Measurements from ENCODE around the gene HOXC6. TPM values are rescaled to one million over a fixed set of nuclear protein-coding genes. Genes with fewer than 3 reads are reported as not detected.
A peak's percentile ranks its signal among the peaks of the same experiment; 100 is the strongest.

Gene HOXC6
- total RNA-seq, 1 experiment from 2014 or later, result 6.2 TPM

DNA sequence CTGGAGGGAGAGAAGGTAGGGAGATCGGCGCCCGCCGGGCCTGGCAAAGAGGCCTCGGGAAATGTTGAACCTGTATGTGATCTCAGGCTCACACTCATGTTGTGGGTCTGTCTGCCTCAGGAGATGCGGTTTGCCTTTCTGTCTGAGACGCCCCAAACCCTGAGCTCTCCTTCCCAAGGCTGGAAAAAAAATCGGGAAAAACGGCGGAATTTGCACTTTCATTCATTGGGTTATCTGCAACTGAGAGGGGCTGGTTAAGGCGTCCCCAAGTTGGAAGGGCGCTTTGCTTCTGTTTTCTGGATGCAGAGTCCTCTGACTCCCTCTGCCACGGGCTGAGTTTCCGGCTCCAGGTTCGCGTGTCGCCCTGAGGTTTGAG, 33.2 kb upstream of the HOXC6 start:
- Histone ChIP-seq H3K36me3 (no peaks in the 10 kb centered on the region), H3K4me3 (peak overlapping the region; percentile 49), H3K27ac (peak overlapping the region; percentile 93), H3K27me3 (replicated peaks) (no peaks in the 10 kb centered on the region), H3K4me1 (replicated peaks) (peaks cover 77% of the 10 kb centered on the region), H3K9me3 (replicated peaks) (no peaks in the 10 kb centered on the region)
- DNase-seq (ENCODE audit: low read depth in 1 of 2, low spot score in 2 of 2), result peak in 1 of 2 experiments; percentile 78

DNA sequence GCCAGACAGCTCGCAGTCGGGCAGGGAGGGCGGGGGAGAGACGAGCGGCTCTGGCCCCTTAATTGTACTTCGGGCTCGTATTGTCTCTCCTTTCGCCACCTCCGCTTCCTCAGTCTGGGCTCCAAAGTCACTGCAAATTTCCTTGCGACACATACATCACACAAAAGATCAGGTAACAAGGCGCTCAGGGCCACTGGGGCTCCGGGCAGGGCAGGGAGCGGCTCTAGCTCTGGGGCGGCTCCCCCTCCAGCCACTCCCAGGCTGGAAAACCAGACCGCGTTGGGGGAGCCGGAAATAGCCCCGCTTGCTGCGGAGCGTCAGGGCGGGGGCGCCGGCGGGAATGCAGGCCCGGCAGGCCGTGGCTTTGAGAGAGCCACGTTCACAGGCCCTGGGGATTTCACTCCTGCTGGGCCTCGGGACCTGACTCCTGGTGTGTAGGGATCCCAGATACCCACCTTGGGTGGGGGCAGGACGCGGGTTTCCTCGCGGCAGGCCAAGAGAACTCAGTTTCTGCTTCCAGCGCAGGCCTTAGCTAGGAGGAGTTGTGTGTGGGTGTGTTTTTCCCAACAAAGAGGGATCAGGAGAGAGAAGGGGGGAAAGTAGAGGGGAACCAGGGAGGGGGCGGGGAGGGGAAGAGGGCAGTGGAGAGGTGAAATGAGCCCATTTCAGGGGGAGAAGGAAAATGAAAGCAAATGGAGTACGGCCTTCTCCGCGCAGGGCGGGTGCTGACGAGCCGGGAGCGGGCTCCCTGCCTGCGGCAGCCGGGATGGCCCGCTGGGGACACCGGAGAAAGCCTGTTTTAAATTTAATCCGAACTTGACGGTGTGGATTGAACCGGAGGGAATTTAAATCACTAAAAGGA, 32.6 kb upstream of the HOXC6 start:
- peak; percentile 80 to 89 for DNase-seq (ENCODE audit: low read depth in 1 of 2, low spot score in 2 of 2)
- peak overlapping the region; percentile 93 for H3K27ac ChIP-seq
- no peaks in the 10 kb centered on the region for H3K27me3 ChIP-seq (replicated peaks)
- no peaks in the 10 kb centered on the region for H3K36me3 ChIP-seq
- peak overlapping the region; percentile 49 for H3K4me3 ChIP-seq
- no peaks in the 10 kb centered on the region for H3K9me3 ChIP-seq (replicated peaks)
- peaks cover 72% of the 10 kb centered on the region for H3K4me1 ChIP-seq (replicated peaks)

DNA sequence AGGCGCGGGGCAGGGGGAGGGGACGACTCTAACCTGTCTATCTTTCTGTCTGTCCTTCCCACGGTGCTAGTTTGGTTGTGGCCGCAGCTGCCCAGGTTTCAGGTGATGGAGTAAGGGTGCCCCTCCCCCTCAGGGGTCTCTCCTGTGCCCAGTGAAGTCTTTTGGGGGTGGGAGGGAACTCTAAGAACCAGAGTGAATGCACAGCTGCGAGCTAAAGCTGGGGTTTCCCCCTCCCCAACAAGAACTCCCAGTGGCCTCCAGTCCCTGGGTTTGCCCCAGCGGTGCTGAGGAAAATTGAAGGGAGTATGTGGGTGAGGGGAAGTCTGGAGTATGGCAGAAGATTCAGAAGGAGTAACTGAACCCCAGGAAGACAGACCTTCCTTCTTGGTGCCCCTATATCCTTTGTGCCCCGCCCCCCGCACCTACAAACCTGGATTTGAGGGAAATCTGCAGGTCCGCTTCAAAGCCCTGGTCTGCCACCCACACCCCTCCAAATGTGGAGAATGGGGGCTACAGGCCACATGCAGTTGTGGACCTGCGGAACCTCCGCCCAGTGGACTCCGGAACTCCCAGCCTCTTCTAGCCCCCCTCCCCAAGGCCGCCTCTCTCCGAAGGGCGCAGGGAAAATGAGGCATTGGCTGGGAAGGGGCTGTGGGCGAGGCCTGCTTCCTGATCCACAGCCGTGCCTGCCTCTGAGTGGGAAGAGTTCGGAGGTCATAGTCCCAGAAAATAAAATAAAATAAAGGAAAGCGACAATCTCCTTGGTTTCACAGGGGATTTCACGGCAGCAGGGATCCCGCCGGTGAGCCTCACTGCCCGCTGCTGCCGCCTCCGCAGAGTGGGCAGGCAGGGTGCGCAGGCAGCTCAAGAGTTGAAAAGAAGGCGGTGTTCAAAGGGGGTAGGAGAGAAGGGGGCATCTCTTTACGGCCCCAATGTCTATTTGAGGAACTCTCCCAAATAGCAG, 31.7 kb upstream of the HOXC6 start:
- DNase-seq (ENCODE audit: low read depth in 1 of 2, low spot score in 2 of 2), result peak in 1 of 2 experiments; percentile 80
- peak overlapping the region; percentile 49 for H3K4me3 ChIP-seq
- peaks cover 72% of the 10 kb centered on the region for H3K4me1 ChIP-seq (replicated peaks)
- no peaks in the 10 kb centered on the region for H3K9me3 ChIP-seq (replicated peaks)
- no peaks in the 10 kb centered on the region for H3K36me3 ChIP-seq
- no peaks in the 10 kb centered on the region for H3K27me3 ChIP-seq (replicated peaks)
- peak overlapping the region; percentile 93 for H3K27ac ChIP-seq

DNA sequence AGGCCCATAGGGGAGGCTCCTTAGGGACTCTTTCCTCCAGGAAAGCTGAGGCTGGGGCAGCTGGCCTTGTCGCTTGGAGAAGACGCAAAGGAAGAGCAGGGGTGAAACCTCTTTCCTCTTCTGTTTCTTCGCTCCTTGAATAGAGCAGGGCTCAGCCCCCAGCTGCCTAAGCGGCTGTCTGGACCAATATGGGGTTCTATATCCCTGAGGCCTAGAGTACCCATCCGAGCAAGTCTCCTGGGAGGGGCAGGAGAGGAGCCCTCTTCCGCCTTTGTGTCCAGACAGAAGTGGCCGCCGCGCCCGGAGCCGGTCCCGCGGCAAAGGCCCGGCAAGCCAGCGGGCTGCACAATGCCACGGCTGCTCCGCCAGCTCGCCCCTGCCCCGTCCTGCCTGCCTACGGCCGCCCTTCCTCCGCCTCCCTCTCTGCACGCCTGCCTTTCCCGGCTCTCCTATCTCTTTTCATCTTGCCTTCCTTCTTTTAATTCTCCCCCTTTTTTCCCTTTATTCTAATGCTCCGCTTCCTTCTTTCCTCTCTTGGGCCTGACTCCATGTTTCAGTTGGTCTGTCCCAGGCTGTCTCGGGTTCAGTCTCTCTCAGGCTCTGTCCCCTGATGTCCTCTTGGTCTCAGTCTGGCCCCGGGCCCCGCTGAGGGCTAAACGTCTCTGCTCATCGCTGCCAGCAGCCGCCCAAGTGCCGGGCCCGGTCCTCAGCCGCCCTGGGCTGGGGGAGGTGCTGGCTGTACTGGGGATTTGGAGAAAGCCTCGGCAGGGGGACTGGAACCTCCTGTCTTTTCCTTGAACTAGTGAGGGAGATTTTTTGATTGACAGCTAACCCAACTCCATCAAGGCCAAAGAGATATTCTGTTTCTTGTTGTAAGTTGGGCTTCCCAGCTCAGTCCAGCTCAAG, 30.8 kb upstream of the HOXC6 start:
- H3K27me3 ChIP-seq (replicated peaks), result no peaks in the 10 kb centered on the region
- H3K9me3 ChIP-seq (replicated peaks), result no peaks in the 10 kb centered on the region

DNA sequence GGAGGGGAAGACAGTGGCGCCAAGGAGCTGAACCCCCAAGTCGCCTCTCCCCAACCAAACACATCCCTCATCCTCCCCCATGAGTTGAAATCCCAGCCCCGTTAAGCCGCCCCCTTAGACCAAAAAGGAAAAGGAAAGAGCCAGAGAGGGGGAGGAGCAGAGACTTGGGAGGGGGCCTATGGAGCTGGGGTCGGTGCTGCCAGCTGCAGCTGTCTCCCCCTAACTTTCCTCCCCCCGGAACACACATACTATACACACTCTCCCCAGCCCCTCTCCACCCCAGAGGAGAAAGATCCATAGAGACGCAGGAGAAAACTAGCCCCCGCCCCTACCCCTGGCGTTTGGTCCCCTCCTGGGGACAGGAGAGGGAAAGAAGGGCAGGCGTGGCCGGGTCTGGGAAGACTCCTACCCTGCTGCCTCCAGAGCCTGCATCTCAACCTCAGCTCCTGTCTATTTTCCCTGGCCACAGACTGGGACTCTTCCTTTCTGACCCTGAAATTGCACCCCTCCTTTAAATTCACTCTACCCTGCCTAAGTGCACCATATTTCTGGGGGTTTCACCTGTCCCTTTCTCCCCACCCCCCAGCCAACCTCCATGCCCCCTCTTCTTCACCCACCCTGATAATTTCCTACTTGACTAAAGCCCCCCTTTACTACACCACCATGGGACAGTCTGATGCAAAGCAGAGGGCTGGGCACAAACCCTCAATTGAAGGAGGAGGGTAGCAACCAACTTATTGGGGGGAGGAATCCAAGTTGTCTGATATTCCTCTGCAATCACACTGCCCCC, 29.9 kb upstream of the HOXC6 start:
- Histone ChIP-seq H3K4me1 (replicated peaks) (peaks cover 58% of the 10 kb centered on the region), H3K4me3 (peak overlapping the region; percentile 49), H3K36me3 (0 out of 2 replicates have a peak, but pooled peaks cover 5% of the 10 kb centered on the region), H3K9me3 (replicated peaks) (no peaks in the 10 kb centered on the region), H3K27ac (peak overlapping the region; percentile 93), H3K27me3 (replicated peaks) (no peaks in the 10 kb centered on the region)
- no peak for DNase-seq (ENCODE audit: low read depth in 1 of 2, low spot score in 2 of 2)

More for the DNA sequence above, 30.8 kb upstream of the HOXC6 start:
- Histone ChIP-seq H3K27ac (peak overlapping the region; percentile 93), H3K36me3 (0 out of 2 replicates have a peak, but pooled peaks cover 2% of the 10 kb centered on the region), H3K4me1 (replicated peaks) (peaks cover 64% of the 10 kb centered on the region), H3K4me3 (peak overlapping the region; percentile 49)
- DNase-seq (ENCODE audit: low read depth in 1 of 2, low spot score in 2 of 2), result peak in 1 of 2 experiments; percentile 77

DNA sequence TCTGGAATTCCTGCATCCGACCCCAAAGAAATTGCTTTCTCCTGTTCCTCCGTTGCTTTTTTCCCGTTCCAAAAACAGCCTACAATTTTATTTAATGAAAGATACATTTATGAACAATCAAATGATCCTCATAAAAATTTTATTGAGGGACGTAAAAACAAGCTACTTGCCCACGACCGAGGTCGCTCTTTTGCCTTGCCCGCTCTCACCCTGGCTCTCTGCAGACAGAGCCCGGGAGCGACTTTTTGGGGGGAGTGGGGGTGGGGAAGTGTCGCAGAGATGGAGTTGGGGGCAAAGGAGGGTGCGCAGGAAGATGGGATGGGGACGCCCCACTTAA, 29.4 kb upstream of the HOXC6 start:
- DNase-seq (ENCODE audit: low read depth in 1 of 2, low spot score in 2 of 2), result no peak

DNA sequence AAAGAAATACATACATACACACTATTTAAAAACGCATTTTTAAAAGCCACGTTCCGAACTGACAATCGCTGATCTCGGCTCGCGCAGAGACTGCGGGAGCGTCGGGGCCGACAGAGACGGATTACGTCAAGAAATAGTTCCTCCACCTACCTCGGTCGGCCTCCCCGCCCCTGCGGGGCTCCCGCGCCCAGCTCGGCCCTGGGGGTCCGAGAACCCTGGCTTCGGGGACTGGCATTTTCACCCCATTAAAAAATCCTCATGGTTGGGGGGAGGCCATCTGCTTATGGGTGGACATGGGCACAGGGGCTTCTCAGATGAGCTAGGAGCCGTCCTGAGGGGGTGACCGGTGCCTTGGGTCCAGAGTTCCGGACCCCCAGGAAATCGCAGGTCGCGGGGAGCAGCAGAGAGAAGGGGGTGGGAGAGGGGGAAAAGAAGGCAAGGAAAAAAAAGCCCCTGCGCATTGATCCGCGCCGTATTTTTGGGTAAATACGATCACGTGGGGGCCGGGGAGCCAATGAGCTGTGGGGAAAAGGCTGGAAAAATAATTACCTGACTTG, 28.6 kb upstream of the HOXC6 start:
- Histone ChIP-seq H3K27me3 (replicated peaks) (no peaks in the 10 kb centered on the region), H3K4me3 (peak overlapping the region; percentile 71), H3K4me1 (replicated peaks) (peaks cover 58% of the 10 kb centered on the region), H3K36me3 (0 out of 2 replicates have a peak, but pooled peaks cover 5% of the 10 kb centered on the region), H3K27ac (peak overlapping the region; percentile 89), H3K9me3 (replicated peaks) (no peaks in the 10 kb centered on the region)
- peak; percentile 77 to 83 for DNase-seq (ENCODE audit: low read depth in 1 of 2, low spot score in 2 of 2)

More for the DNA sequence above, 29.4 kb upstream of the HOXC6 start:
- no peak overlapping the region for H3K4me3 ChIP-seq
- H3K27ac ChIP-seq, result peak overlapping the region; percentile 18
- peaks cover 58% of the 10 kb centered on the region for H3K4me1 ChIP-seq (replicated peaks)
- no peaks in the 10 kb centered on the region for H3K9me3 ChIP-seq (replicated peaks)
- 0 out of 2 replicates have a peak, but pooled peaks cover 5% of the 10 kb centered on the region for H3K36me3 ChIP-seq
- H3K27me3 ChIP-seq (replicated peaks), result no peaks in the 10 kb centered on the region

DNA sequence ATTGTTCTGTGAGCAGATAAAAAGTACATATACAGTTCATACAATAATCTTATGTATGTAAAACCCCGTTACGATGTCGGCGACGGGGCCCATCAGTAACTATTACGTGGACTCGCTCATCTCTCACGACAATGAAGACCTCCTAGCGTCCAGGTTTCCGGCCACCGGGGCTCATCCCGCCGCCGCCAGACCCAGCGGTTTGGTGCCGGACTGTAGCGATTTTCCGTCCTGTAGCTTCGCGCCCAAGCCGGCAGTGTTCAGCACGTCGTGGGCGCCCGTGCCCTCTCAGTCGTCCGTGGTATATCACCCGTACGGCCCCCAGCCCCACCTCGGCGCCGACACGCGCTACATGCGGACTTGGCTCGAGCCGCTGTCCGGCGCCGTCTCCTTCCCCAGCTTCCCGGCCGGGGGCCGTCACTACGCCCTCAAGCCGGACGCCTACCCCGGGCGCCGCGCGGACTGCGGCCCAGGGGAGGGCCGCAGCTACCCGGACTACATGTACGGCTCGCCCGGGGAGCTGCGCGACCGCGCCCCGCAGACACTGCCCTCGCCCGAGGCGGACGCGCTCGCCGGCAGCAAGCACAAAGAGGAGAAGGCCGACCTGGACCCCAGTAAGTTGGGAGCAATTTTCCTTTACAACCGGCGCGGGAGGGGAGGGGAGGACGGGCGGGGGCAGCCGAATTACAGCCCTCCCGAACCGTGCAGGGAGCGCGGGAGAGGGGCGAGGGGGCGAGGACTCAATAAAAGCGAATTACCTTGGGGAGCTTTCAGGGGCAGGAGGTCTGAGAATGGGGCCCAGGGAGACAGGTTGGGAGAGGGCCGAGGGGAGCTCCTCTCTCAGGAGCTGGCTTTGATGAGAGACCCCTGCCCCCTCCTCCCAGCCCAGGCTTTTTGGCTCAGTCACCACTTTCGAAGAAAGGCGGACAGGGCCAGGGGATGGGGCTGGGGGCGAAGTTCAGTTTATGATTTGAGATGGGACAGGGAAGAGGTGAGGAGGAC, 27.8 kb upstream of the HOXC6 start, which contains the start of gene HOXC9:
TSS of gene HOXC9 (plus strand) at position 46 of the 999 bp plus-strand sequence. CDS start at position 74, 28 bp downstream.
- Histone ChIP-seq H3K36me3 (0 out of 2 replicates have a peak, but pooled peaks cover 5% of the 10 kb centered on the region), H3K9me3 (replicated peaks) (no peaks in the 10 kb centered on the region), H3K4me3 (peak within 1 kb of the TSS; percentile 71), H3K27me3 (replicated peaks) (no peaks in the 10 kb centered on the region), H3K27ac (peak within 1 kb of the TSS; percentile 89), H3K4me1 (replicated peaks) (peaks cover 55% of the 10 kb centered on the region)
- DNase-seq (ENCODE audit: low read depth in 1 of 2, low spot score in 2 of 2), result peak in 1 of 2 experiments; percentile 83

DNA sequence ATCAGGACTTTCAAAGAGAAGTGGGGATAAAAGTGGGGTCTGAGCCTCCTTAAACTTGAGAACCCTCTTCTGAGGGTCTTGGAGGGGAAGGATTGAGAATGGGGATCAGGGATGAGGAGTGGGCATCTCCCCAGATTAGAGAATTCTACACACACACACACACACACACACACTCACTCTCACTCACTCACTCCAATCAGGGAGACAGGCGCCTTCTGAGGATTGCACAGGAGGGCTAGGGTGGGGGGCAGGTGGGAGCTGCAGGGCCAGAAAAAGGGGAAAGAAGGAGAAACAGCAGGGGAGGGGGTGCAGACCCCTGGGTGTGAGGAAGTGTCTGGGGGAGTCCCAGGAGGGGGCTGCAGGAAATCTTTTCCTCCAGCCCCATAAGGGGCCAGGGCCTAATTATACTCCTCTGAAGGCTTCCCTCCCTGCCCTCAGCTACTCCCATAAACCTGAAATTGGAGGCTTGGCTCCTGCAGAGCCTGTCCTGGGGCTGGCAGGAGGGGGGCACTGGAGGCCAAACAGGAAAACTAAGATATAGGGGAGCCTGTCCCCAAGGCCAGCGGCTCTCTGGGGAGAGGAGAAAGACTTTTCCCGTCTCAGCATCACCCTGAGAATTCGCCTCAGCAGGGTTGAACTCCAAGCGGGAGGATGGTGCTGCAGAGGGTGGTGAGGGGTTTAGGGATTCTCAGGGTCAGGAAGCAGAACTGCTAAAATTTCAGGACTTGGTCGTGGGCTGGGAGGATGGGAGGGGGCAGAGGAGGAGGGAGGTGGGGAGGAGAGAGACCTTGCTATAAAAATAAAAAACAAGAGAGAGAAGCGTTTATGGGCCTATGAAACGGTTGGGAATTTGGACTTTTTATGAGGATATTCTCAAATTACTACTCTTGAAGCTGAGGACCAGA, 26.7 kb upstream of the HOXC6 start:
- Histone ChIP-seq H3K4me3 (peak overlapping the region; percentile 71), H3K27me3 (replicated peaks) (no peaks in the 10 kb centered on the region), H3K36me3 (0 out of 2 replicates have a peak, but pooled peaks cover 5% of the 10 kb centered on the region), H3K4me1 (replicated peaks) (peaks cover 50% of the 10 kb centered on the region), H3K27ac (peak overlapping the region; percentile 89), H3K9me3 (replicated peaks) (no peaks in the 10 kb centered on the region)
- peak in 1 of 2 experiments; percentile 43 for DNase-seq (ENCODE audit: low read depth in 1 of 2, low spot score in 2 of 2)

DNA sequence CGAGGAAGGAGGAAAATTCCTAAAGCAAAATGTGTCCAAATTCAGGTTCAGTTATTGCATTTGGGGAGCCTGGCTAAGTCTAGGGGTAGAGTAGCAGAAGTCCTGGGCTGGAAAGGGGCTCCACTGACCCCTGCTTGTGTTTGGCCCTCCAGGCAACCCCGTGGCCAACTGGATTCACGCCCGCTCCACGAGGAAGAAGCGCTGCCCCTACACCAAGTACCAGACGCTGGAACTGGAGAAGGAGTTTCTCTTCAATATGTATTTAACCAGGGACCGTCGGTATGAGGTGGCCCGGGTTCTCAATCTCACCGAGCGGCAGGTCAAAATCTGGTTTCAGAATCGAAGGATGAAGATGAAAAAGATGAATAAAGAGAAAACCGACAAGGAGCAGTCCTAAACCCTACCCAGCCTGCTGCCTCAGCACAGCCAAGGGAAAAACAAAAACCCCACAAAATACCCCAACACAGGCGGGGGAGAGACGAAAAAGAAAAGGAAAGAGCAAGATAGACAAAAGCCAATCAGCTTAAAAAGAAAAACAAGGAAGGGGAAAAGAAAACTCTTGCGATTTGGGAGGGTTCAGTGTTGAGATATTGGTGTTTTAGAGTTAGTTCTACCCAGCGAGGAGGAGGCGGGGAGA, 25.8 kb upstream of the HOXC6 start:
- Histone ChIP-seq H3K9me3 (replicated peaks) (no peaks in the 10 kb centered on the region), H3K4me3 (peak overlapping the region; percentile 71), H3K4me1 (replicated peaks) (peaks cover 44% of the 10 kb centered on the region), H3K36me3 (0 out of 2 replicates have a peak, but pooled peaks cover 5% of the 10 kb centered on the region), H3K27ac (peak overlapping the region; percentile 22; the same call in 1 of the 2 replicates), H3K27me3 (replicated peaks) (no peaks in the 10 kb centered on the region)
- peak in 1 of 2 experiments; percentile 62 for DNase-seq (ENCODE audit: low read depth in 1 of 2, low spot score in 2 of 2)

All from SJSA1 (cell line).